Astrocyte of the spinal cord (primary cell): ENCODE measurements around the gene INPP5E.

Source experiments
- DNase-seq: peaks from one replicate; pipeline ENCODE4 v3.0.0; 2011; ENCODE audit warnings: low read depth, low spot score
- H3K4me3 ChIP-seq: 2 replicates; pipeline ENCODE4 v1.5.1; 2011; ENCODE audit warnings: low read depth, mild to moderate bottlenecking, low read length, moderate library complexity
- in situ Hi-C: cut with HindIII; loops from 2 replicates; pipeline ENCODE4 v1.10.0; 2017; ENCODE audit warnings: low sequenced_read_pairs
- TF ChIP-seq, protein P1 (sequence below): IDR thresholded peaks from 2 replicates; pipeline ENCODE4 v1.5.1; 2012; ENCODE audit warnings: low read depth, mild to moderate bottlenecking, low read length, inconsistent platforms

The INPP5E gene

DNA sequence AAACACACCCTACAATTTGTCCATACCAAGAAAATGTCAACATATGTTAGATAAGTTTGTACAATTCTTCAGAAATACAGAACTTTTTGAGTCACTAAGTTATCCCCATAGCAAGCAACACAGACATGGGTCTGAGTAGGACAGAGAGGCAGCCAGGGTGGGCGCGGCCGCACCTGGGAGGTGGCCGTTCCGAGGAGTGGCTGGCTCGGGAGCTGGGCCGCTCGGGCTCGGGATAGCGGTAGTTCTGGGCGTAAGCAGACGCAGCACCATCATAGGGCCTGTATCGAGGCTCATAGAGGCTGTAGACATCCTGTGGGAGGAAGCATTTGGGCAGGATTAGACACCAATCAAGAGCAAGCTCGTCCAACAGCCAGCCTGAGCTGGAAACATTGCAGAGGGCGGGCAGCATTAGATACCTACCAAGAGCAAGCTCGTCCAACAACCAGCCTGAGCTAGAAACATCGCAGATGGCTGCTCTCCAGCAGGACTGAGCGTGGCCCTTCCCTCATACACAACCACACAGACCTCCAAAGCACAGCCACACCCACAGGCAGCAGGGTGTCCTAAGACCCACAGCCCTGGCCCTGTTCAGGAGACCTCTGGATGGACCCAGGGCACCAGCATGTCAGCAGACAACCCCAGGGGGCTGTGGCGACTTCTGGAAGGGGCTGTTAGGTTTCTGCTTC is 32.3 kb upstream of the INPP5E start:
- TF ChIP-seq, protein P1, sequence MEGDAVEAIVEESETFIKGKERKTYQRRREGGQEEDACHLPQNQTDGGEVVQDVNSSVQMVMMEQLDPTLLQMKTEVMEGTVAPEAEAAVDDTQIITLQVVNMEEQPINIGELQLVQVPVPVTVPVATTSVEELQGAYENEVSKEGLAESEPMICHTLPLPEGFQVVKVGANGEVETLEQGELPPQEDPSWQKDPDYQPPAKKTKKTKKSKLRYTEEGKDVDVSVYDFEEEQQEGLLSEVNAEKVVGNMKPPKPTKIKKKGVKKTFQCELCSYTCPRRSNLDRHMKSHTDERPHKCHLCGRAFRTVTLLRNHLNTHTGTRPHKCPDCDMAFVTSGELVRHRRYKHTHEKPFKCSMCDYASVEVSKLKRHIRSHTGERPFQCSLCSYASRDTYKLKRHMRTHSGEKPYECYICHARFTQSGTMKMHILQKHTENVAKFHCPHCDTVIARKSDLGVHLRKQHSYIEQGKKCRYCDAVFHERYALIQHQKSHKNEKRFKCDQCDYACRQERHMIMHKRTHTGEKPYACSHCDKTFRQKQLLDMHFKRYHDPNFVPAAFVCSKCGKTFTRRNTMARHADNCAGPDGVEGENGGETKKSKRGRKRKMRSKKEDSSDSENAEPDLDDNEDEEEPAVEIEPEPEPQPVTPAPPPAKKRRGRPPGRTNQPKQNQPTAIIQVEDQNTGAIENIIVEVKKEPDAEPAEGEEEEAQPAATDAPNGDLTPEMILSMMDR = no peak
- in situ Hi-C loops = no loop called here
- no peak overlapping the region for H3K4me3 ChIP-seq
- DNase-seq = no peak

DNA sequence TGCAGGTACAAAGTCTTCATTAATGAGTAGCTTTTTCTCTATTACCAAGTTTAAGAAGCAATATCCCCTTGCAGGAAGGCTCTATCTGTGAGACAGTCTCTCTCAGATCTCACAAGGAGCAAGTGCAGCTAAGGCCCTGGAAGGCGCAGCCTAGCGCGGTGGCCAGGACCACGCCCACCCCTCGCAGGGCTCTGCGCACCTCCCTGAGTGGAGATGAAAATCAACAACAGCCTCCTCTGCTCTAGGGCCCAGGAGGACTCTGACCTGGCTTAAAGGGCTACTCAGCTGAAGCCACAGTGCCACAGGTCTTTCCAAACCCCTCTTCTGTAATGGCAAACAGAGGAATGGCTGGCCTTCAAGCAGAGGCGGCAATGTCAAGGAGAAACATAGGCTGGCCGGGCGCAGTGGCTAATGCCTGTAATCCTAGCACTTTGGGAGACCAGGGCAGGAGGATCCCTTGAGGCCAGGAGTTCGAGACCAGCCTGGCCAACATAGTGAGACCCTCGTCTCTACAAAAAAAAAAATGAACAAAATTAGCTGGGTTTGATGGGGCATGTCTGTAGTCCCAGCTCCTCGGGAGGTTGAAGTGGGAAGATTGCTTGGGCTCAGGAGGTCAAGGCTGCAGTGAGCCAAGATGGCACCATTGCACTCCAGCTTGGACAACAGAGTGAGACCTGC is 31.3 kb upstream of the INPP5E start:
- TF ChIP-seq, protein P1 = no peak
- no peak for DNase-seq
- no peak overlapping the region for H3K4me3 ChIP-seq
- in situ Hi-C loops = no loop called here

DNA sequence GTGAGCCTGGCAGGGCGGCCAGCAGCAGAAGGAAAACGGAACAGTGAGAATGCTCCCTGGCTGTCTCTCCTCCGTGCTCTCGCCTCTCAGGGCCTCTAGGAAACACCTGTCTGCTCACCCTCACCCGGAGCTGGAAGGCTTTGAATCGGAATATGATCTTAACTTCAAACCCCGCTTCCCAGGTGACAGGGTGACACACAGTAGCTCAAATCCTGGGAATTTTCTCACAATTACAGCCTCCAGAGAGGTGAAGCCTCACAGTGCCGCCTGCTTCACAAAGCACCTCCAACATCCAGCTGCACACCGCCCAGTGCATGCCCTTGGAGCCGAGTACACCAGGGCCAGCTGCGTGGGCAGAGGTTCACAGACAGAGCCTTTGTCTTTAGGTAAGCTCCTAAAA is 30.7 kb upstream of the INPP5E start:
- DNase-seq = no peak
- no peak overlapping the region for H3K4me3 ChIP-seq
- TF ChIP-seq, protein P1 = no peak
- in situ Hi-C loops = no loop called here

DNA sequence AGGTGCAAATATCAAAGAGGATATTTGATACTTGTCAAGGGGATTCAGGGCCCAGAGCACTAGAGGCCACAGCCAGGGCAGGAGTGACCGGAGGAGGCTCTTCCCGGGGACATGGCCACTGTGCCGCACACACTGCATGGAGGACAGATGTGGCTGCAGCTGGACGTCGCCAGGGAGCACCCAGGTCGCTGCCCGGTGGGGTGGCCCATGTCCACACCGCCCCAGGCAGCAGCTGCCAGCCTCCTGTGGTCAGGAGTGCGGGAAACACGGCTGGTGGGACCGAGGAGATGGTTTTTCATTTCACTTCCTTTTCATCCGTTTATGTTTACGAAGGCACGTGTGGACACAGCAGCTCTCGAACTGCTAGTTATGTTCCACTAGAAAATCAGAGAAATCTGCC is 28.1 kb upstream of the INPP5E start:
- H3K4me3 ChIP-seq = no peak overlapping the region
- TF ChIP-seq, protein P1 = no peak

DNA sequence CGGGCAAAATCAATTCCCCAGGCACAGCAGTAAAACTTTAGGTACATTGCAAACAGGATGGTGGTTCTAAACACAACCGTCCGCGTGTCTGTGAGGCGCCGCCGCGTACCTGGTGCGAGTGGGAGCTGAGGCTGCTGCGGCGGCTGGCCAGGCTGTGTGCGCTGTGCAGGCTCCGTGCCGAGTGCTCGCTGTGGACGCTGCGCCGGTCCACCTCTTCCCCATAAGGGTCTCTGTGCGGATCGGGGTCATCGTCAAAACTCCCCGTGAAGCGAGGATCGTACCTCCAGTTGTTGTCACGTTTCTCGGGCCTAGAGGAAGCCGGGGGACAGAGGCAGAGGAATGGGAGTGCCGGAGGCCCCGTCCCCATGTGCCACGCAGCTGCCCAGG is 26.5 kb upstream of the INPP5E start:
- TF ChIP-seq, protein P1 = no peak
- in situ Hi-C loops = no loop called here
- no peak overlapping the region for H3K4me3 ChIP-seq
- no peak for DNase-seq

More for the DNA sequence above, 28.1 kb upstream of the INPP5E start:
- in situ Hi-C loops = no loop called here
- no peak for DNase-seq

DNA sequence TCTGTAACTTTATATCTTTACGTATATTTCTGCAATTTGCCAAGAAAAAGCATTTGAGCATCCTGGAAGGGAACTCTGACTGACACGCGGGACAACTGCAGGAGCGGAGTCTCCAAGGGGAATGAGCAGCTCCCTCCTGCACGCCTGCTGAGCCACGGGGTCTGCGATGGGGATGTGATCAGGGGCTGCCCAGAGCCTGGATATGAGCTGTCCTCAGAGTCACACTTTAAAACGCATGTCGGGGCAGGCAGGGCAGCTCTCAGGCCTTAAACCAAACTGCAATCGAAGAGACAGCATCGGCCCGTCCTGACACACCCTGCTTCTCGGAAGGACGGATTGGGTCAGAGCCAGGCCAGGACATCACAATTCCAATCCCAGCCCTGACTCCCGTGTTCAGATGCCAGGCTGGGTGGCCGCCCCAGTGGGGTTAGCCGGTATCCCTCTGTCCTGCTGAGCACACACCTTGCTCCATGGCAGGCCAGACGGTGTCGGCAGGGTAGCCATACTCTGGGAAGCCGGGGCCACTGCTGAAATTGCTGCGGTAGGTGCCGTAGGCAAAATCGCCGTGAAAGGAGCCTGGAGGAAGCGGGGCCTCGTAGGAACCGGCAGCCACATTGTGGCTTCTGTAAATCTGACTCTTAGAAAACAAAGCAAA is 26.0 kb upstream of the INPP5E start:
- TF ChIP-seq, protein P1 = no peak
- DNase-seq = no peak
- in situ Hi-C loops = no loop called here
- H3K4me3 ChIP-seq = no peak overlapping the region
